ENCODE measurements around the gene DIS3L2.

Gene DIS3L2

DNA sequence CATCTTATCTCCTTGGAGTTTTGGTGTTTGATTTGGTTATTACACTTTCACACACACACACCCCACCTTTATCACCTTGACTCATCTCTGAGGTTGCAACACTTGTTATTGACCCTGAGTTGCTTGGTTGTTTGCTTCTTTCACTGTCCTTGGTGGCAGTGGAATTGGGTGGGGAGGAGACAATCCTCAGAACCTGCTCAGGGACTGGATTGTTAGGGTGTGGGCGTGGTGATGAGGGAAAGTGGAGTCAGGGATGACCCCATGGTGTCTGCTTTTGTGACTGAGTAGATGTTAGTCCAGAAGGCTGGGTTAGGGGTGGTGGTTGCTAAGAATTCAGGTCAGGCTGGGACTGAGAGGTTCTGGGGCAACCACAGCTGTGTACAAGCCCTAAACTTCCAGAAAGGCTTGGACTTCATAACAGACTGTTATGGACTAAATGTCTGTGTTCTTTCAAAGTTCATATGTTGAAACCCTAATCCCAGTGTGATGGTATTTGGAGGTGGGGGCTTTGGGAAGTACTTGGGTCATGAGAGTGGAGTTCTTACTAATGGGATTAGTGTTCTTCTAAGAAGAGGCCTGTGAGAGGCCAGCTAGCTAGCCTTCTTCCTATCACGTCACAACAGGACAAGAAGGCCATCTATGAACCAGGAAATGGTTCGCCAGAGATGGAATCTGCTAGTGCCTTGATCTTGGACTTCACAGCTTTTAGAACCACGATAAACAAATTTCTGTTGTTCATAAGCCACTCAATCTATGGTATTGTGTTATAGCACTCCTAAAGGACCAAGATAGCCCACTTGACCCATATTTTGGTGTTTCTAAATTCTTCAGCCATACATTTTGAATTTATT, 3.4 kb upstream of the DIS3L2 start:
- no peak for DNase-seq

DNA sequence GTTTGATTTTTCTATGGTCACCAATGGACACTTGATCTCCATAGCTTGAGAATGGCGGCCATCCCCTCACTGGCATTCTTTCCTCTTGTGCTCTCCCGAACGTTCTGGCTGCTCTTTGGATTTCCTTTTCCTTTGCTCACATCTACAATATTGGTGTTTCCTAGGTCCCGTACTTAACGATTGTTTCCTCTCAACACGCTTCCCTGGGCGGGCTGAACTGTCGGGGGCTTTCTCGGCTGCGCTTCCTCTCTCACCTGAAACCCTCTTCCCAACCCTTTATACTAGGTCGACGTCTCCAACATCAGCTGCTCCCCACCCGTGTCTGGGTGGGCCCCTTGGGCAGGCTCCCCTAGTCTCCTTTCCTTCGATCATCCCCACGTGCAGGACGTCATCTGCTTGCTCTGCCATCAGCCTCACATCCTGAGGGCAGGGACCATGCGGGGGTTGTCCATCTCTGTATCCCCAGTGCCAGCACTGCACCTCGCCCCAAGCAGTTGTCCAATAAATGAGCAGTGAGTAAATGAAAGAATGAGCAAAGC, 634 bp upstream of the DIS3L2 start:
- DNase-seq, result no peak

DNA sequence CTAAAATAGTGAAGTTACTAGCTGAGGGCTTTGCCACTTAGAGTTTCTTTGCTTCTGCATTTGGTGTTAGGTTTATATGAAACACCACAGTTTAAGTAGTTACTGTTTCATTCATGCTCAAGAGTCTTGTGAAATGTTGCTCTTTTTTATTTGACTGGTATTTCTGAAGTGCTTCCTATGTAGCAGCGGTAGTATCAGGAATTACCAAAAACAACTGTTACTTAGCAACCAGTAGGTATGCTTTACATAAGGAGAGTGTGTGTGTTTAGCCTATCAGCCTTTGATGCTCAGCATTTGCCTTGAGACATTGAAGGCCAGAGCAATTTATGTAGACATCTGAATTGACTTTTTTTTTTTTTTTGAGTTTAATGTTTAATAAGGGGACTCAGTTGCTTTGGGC, 3.6 kb downstream of the DIS3L2 start:
- peak; percentile 35 for DNase-seq

DNA sequence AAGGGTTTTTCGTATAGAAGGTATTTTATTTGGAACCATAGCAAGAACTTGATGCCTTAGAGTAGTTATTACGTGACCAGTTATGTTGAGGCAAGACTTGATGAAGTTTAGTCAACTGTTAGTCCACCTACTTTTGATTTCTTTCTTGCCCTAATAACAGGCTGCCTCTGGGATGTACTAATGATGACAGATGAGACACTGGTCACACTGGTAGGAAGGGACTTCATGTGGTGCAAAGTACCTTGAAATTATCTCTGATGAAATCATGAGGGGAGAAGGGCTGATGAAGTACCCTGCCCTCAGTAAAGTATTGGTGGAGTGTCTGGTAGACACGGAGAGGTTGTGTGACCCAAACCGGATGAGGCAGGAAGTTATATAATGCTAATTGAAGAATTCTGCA, 5.4 kb downstream of the DIS3L2 start:
- DNase-seq, result no peak

DNA sequence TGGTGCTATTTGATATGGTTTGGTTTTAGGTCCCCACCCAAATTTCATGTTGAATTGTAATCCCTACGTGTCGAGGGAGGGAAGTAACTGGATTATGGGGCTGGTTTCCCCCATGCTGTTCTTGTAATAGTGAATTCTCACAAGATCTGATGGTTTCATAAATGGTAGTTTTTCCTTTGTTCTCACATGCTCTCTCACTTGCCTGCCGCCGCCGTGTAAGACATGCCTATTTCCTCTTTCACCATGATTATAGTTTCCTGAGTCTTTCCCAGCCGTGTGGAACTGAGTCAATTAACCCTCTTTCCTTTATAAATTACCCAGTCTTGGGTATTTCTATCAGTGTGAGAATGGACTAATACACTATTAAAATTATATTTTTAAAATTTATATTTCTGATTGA, 7.3 kb downstream of the DIS3L2 start:
- DNase-seq, result no peak

DNA sequence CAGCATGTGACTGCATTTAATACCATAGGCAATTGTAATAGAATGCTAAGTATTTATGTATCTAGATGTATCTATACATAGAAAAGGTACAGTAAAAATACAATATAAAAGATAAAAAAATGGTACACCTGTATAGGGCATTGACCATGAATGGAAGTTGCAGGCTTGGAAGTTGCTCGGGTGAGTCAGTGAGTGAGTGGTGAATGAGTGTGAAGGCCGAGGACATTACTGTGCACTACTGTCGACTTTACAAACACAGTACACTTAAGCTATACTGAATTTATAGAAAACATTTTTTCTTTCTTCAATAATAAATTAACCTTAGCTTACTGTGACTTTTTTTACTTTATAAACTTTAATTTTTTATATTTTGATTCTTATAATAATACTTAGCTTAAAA, 8.9 kb downstream of the DIS3L2 start:
- DNase-seq, result no peak

DNA sequence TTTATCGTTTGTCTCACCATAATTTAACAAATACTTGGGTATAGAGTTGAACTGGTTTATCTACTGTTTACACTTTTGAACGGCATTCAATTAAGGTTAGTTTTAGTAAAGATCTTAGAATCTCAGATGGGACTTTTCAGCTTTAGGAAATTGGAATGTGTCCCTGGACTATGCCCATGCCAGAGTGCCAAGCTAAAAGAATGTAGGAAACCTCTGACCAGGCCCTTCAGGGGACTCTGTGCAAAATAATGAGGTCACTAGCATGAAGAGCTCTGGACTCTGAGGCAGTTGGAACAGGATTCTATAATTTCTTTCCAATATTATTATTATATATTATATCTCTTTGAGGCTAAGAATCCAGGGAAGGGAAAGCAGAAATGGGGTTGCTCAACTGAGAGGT, 13.5 kb downstream of the DIS3L2 start:
- DNase-seq, result no peak

DNA sequence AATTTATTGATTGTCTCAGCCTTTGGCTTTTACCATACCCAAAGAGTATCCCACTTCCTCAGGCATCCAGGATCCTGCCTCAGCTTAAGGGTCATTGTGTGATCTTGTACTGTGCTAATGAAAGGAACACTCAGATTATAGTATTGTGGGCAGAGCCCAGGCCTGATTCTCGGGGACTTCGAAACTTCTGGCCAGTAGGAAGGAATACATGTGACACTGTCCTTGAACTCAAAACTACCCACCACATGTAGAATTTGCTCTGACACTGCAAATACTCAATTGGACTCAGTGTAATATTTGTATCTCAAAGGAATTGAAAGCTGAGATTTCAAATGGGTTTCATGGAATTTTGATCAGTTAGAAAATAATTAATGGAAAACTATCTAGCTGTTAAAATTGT, 15.9 kb downstream of the DIS3L2 start:
- DNase-seq, result no peak

DNA sequence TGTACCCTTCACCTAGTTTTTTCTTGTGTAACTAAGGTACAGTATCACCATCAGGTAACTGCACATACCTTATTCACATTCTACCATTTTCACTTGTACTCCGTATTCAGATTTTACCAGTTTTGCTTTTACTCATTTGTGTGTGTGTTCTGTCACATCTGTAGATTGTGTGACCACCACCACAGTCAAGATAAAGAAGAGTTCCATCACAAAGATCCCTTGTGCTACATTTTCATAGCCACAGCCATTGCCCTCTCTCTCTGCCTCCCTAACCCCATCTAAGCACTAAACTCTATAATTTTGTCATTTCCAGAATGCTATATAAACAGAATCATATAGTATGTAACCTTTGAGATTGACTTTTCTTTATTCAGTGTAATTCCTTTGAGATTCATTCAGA, 23.5 kb downstream of the DIS3L2 start:
- DNase-seq, result no peak

DNA sequence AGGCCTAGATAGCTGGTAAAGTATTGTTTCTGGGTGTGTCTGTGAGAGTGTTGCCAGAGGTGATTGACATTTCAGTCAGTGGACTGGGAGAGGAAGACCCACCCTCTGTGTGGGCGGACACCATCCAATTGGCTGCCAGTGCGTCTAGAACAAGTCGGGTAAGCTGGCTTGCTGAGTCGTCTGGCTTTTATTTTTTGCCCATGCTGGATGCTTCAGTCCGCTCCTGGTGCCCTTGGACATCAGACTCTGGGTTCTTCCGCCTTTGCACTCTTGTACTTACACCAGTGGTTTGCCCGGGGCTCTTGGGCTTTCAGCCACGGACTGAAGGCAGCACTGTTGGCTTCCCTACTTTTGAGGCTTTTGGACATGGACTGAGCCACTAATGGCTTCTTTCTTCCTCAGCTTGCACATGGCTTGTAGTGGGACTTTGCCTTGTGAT, 24.3 kb downstream of the DIS3L2 start:
- no peak for DNase-seq

DNA sequence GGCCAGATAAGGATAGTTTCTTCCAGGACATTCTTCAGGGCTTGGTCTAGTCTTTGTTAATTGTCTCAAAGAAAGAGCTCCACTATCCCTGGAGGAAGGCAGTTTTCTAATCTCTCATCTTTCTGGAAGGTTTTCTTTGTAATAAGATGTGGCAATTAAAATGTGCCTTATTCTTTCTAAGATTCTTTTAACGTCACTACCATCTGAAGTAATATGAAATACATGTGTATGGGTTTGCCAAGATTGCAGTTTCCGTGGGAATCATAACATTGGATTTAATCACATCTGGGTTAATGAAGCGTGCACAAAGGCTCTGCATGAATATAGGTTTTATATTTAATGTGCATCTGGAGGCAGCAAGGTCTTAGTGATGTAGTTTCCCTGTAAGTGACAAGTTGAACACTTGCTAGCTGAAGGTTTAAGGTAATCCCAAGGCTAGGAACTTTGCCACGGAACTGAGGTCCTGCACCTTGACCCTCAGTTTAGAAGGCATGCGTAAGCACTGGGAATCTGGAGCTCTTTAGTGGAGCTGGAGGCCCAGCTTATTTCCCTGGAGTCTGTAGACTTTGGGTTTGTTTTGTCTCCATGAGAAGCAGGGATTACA, 25.7 kb downstream of the DIS3L2 start:
- DNase-seq, result no peak

DNA sequence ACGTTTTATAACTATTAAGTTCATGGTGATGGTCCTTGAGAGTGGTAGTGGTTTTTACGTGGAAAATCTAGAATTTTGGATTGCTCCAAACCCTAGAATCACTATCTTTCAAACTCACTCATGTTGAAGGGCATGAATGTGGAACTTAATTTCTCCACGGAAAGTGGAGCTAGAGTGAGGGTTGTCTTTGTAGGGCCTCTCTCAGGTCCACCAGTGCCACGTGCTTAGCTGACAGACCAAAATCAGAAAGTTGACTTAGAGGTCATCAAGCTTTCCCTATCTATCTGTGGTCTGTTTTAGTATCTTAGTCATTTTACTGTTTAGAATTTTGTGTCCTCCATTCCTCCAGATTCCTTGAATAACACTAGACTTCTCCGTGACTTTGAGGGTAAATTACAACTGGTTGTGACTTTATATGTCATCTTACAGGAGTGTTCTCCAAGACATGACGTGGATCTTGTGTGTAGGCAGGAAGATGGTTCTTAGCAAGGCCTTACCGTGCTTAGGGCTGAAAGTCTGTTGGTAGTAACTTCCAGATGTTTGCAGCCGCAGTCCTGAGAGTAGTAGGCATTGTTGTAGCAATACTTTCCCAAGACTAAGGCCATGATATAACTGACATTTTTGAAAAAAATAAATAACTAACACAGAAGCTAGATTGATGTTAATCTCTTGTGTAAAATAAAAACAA, 26.8 kb downstream of the DIS3L2 start:
- no peak for DNase-seq

DNA sequence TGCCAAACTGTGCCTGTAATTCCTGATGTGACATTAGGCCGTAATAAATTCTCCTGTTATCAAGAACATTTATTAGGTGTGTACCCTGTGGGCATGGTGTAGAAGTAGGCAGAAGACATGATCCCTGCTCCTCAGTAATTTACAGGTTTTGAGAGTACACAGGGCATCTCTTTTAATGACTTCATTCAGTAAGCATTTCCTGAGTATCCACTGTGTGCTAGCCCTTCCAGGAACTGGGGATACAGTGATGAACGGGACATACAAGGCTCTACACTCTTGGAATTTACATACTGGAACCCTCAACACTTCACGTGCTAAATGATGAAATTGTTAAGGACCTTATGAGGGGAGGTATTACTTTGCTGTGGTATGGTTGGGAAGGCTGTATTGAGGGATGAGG, 30.2 kb downstream of the DIS3L2 start:
- no peak for DNase-seq

DNA sequence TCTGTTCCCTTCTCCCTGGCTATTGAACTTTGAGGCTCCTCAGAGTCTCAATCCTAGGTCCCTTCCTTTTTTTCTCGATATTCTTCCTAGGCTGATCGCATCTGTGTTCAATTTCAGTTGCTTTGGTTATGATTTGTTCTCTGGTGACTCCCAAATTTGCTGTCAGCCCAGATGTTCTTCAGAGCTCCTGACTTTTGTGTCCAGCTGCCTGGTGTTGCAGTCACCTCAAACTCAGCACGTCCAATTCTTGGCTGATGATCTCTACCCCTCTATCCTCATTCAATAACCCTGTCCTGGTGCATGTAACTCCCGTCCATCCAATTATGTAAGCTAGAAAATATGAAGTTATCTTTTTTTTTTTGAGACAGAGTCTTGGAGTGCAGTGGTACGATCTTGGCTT, 31.4 kb downstream of the DIS3L2 start:
- no peak for DNase-seq

DNA sequence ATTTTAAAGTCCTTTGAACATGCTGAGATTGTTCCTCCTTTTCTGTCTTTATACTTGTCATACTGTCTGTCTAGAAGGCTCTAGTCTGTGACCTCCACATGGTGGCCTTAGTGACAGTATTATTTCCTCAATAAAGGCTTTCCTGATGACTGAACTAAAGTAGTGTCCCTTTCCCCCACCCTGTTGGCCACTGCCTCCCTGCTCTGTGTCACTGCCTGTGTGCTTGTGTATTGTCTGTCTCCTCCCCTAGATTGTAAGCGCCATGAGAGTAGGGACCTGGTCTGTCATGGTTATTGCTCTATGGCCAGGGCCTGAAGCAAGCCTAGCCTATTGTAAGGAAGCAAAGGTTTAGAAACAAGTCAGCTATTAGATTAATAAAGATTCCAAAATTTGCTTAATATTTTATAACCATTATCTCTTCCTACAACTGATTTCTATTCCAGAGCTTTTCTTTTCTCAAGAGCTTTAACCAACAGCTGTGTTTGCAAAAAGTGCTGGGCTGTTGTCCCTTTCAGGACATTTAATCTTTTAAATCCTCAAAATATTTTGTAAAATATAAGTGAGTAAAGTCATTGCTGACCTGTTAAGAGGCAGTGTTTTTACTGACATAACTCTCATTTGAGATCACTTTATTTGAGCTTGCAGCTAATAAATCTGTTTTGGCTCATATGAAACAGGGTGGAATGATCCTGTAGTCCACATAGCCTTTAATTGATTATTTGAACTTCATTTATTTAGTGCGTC, 35.5 kb downstream of the DIS3L2 start:
- DNase-seq, result no peak

DNA sequence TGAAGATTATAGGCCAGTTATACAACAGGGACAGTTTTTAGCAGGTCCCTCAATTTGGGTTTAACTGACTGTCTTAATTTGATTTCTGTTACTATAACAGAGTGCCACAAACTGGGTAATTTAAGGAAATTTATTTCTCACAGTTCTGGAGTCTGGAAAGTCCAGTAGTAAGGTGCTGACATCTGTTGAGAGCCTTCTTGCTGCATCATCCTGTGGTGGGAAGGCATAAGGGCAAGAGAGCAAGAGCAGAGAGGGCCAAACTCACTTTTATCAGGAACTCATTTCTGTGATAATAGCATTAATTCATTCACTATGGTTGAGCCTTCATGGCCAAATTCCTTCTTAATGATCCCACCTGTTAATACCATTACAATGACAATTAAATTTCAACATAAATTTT, 36.5 kb downstream of the DIS3L2 start:
- DNase-seq, result no peak

DNA sequence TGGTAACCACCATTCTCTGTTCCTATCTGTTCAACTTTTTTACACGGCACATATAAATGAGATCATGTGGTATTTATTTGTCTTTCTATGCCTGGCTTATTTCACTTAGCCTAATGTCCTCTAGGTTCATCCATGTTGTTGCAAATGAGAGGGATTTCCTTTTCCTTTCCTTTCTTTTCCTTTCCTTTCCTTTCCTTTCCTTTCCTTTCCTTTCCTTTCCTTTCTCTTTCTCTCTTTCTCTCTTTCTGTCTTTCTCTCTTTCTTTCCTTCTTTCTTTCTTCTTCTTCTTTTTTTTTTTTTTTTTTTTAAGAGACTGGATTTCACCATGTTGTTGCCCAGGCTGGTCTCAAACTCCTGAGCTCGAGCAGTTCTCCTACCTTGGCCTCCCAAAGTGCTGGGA, 38.9 kb downstream of the DIS3L2 start:
- no peak for DNase-seq

DNA sequence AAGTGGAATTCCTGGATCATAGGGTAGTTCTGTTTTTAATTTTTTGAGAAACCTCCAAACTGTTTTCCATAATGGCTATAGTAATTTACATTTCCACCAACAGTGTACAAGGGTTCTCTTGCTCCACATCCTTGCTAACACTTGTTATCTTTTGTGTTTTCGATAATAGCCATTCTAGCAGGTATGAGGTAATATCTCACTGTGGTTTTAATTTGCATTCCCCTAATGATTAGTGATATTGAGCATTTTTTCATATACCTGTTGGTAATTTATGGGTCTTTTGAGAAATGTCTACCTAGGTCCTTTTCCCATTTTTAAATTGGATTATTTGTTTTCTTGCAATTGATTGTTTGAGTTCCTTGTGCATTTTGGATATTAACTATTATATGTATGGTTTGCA, 39.6 kb downstream of the DIS3L2 start:
- no peak for DNase-seq

DNA sequence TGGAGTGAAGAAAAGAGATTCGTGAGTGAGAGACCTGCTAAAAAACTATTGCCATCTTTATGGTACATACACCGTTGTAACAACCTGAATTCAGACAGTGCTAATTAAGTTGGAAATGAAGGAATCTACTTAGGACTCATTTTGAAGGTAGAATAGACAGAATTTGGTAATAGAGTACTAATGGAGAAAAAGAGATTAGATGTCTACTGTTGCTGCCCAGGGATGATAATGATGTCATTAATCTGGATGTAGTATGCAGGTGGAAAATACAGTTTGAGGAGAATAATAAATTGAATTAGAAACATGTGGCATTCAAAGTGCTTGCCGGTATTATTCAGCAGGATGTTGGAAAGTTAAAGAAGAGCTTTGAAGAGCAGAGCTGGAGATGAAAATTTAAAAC, 44.7 kb downstream of the DIS3L2 start:
- DNase-seq, result no peak

DNA sequence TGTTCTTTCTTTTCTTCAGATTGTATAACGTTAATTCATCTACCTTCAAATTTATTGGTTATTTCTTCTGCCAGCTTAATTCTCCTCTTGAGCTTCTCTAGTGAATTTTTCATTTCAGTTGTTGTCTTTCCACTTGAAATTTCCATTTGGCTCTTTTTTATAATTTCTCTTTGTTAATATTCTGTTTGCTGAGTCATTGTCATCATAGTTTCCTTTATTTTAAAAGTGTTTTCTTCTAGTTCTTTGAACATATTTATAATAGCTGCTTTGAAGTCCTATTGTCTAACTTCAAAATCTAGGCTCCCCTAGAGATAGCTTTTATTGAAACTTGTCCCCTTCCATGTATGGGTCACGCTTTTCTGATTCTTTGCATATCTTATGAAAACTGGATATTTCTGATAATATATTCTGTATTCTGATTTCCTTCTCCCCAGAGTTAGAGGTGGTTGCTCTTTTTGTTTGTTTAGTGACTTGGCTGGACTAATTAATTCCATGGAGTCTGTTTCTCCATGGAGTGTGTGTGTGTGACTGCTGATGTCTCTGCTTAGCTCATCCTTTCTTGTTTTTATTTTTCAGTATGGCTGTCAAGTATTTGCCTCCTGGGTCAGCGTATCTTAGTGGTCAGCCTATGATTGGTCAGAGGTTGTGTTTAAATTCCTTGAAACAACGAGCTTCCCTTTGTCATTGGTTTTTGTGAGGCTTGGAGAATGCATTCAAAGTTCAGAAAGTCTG, 47.6 kb downstream of the DIS3L2 start:
- no peak for DNase-seq

DNA sequence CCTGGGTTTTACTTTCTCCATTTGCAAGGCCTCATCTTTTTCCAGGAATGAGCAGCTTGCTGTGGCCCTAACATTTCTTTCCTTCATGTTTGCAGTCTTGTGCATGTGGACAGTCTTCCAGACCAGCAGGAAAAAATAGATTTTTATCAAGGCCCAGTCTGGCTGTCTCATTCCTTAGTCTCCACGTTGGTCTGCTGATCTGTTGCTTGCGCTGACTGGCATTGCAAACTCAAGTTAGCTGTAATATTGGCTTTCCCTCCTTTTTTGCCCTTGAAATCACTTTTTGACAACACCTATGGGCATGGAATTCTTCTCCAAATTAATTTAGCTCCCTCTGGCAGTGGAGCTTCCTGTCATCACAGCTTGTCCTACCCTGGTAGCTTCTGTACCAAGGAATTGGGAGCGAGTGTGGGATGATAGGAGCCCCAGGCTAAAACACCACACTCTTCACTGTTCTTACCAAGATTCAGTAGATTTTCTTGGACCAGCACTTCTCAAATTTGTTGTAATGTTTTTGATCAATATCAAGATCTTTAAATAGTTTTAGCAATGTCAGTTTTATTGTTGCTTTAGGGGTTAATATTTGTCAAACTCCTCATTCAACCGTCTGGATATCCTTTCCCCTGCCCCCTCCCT, 48.2 kb downstream of the DIS3L2 start:
- no peak for DNase-seq
